ENCODE data around the gene SIPA1L3.
"Not testable (repeated sequence)": the region's sequence is repeated elsewhere in the genome, so short reads cannot be mapped to it uniquely, and the experiment has no call there.

SIPA1L3 gene

GRCh38 chr19:38213469-38213868, 306.5 kb downstream of the SIPA1L3 start:
- no peak for DNase-seq (ENCODE audit: low spot score)

GRCh38 chr19:38213911-38214625, 307.1 kb downstream of the SIPA1L3 start:
- DNase-seq (ENCODE audit: low spot score), result peak; percentile 48

GRCh38 chr19:38216785-38217641, 310.0 kb downstream of the SIPA1L3 start:
- DNase-seq (ENCODE audit: low spot score), result no peak

GRCh38 chr19:38218204-38218603, 311.2 kb downstream of the SIPA1L3 start:
- DNase-seq (ENCODE audit: low spot score), result no peak

- no peak for DNase-seq (ENCODE audit: low spot score)
Measured at GRCh38 chr19:38219221-38219620, 312.2 kb downstream of the SIPA1L3 start.

GRCh38 chr19:38221421-38221820, 314.4 kb downstream of the SIPA1L3 start:
- no peak for DNase-seq (ENCODE audit: low spot score)

GRCh38 chr19:38221919-38222830, 315.2 kb downstream of the SIPA1L3 start:
- DNase-seq (ENCODE audit: low spot score), result no peak

GRCh38 chr19:38223119-38223523, 316.1 kb downstream of the SIPA1L3 start:
- no peak for DNase-seq (ENCODE audit: low spot score)

- DNase-seq (ENCODE audit: low spot score), result no peak
Measured at GRCh38 chr19:38223617-38224013, 316.6 kb downstream of the SIPA1L3 start.

GRCh38 chr19:38224014-38224862, 317.2 kb downstream of the SIPA1L3 start, which contains the start of gene DPF1:
Gene DPF1 (minus strand): TSS chr19:38224222. CDS start chr19:38224142, 80 bp downstream.
- peak; percentile 4 for DNase-seq (ENCODE audit: low spot score)

GRCh38 chr19:38224863-38225218, 317.8 kb downstream of the SIPA1L3 start:
- DNase-seq (ENCODE audit: low spot score), result not testable (repeated sequence)

GRCh38 chr19:38227287-38228004, 320.4 kb downstream of the SIPA1L3 start:
- no peak for DNase-seq (ENCODE audit: low spot score)

GRCh38 chr19:38228005-38228377, 321.0 kb downstream of the SIPA1L3 start:
- DNase-seq (ENCODE audit: low spot score), result no peak

- DNase-seq (ENCODE audit: low spot score), result no peak
Measured at GRCh38 chr19:38228491-38229439, 321.8 kb downstream of the SIPA1L3 start.

- DNase-seq (ENCODE audit: low spot score), result peak; percentile 55
Measured at GRCh38 chr19:38229585-38230073, 322.6 kb downstream of the SIPA1L3 start.

- DNase-seq (ENCODE audit: low spot score), result not testable (repeated sequence)
Measured at GRCh38 chr19:38230506-38231133, 323.6 kb downstream of the SIPA1L3 start.

GRCh38 chr19:38231918-38232317, 324.9 kb downstream of the SIPA1L3 start:
- no peak for DNase-seq (ENCODE audit: low spot score)

GRCh38 chr19:38233740-38234251, 326.8 kb downstream of the SIPA1L3 start:
- peak; percentile 70 for DNase-seq (ENCODE audit: low spot score)
